ENCODE results near the gene HIP1. TPM values are rescaled to one million over a fixed set of nuclear protein-coding genes. Genes with fewer than 3 reads are reported as not detected.

HIP1 gene
- total and polyA plus RNA-seq, 9 of the 15 experiments (the other 6 are each of a cell fraction or from before 2014, with no cell fraction given), result 2.4 to 13.7 (median 9.5) TPM

DNA sequence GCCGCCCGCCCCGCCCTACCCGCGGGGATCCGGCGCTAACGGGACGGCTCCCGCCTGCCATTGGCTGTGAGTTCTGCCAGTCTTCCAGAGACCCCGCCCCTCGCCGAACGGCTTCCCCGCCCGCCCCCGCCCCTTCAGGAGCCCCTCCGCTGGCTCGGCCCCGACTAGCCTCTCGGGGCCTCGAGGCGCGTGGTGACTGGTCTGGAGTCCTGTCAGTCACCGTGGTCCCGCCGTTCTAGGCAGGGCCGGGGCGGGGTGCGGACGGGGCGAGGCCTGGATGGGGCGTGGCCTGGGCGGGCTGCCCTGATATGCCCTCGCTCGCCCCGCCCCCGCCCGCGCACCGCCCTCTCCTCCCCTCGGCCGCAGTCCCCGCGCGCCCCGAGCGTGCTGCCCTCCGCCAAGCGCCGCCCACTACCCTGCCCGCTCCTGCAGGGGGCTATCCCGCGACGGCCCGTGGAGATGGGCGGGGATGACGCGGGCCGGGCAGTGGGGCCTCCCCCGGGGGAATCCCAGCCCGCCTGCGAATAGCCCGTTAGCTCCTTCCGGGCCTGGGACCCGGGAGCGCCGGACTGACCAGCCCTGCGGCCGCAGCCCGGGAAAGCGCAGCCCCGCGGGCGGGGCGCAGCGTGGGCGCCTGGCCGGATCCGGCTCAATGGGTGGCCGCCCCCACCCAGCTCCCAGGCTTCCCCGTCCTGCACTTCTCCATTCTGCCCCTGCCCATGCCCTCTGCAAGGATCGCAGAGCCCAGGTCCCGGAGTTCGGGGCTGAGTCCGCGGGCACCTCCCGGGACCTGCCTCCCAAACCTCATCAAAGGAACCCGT, 444 bp upstream of the HIP1 start (continued):
- TF ChIP-seq, protein P1, sequence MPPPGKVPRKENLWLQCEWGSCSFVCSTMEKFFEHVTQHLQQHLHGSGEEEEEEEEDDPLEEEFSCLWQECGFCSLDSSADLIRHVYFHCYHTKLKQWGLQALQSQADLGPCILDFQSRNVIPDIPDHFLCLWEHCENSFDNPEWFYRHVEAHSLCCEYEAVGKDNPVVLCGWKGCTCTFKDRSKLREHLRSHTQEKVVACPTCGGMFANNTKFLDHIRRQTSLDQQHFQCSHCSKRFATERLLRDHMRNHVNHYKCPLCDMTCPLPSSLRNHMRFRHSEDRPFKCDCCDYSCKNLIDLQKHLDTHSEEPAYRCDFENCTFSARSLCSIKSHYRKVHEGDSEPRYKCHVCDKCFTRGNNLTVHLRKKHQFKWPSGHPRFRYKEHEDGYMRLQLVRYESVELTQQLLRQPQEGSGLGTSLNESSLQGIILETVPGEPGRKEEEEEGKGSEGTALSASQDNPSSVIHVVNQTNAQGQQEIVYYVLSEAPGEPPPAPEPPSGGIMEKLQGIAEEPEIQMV (tag; conservative IDR thresholded peaks at IDR 0.05; ENCODE audit: low read depth), result no peak
- TF ChIP-seq, protein P2, sequence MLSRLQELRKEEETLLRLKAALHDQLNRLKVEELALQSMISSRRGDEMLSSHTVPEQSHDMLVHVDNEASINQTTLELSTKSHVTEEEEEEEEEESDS (CRISPR knock-in tag; IDR thresholded peaks at IDR 0.05), result no peak
- no peak for TF ChIP-seq CAMTA2 (CRISPR knock-in tag; conservative IDR thresholded peaks at IDR 0.05)
- no peak for TF ChIP-seq ZNF584 (CRISPR knock-in tag; IDR thresholded peaks at IDR 0.05; ENCODE audit: low read depth)
- peak; percentile 77 for TF ChIP-seq ZFX (CRISPR knock-in tag; IDR thresholded peaks at IDR 0.05)
- TF ChIP-seq EP300 (IDR thresholded peaks at IDR 0.05; ENCODE audit: low read length), result peak; percentile 36; the same call in 1 of the 2 replicates
- TF ChIP-seq EZH2 (IDR thresholded peaks at IDR 0.05; ENCODE audit: borderline replicate concordance, low read depth, low read length), result no peak
- TF ChIP-seq DIDO1 (tag; IDR thresholded peaks at IDR 0.05; ENCODE audit: low read depth), result no peak
- TF ChIP-seq NFXL1 (CRISPR knock-in tag; IDR thresholded peaks at IDR 0.05), result no peak
- peak; percentile 95 for TF ChIP-seq GATAD2A (IDR thresholded peaks at IDR 0.05)
- no peak for TF ChIP-seq C11orf30 (IDR thresholded peaks at IDR 0.05; ENCODE audit: low read depth)
- TF ChIP-seq U2AF1 (optimal IDR thresholded peaks at IDR 0.05; ENCODE audit: low read depth, low read length), result peak; percentile 44
- TF ChIP-seq, protein P3, sequence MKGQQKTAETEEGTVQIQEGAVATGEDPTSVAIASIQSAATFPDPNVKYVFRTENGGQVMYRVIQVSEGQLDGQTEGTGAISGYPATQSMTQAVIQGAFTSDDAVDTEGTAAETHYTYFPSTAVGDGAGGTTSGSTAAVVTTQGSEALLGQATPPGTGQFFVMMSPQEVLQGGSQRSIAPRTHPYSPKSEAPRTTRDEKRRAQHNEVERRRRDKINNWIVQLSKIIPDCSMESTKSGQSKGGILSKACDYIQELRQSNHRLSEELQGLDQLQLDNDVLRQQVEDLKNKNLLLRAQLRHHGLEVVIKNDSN (CRISPR knock-in tag; IDR thresholded peaks at IDR 0.05), result no peak
- TF ChIP-seq MYC (IDR thresholded peaks at IDR 0.05; ENCODE audit: low read depth, low read length), result peak; percentile 70
- TF ChIP-seq MYC (CRISPR knock-in tag; IDR thresholded peaks at IDR 0.05; ENCODE audit: borderline replicate concordance, low read depth), result no peak
- TF ChIP-seq, protein P4, sequence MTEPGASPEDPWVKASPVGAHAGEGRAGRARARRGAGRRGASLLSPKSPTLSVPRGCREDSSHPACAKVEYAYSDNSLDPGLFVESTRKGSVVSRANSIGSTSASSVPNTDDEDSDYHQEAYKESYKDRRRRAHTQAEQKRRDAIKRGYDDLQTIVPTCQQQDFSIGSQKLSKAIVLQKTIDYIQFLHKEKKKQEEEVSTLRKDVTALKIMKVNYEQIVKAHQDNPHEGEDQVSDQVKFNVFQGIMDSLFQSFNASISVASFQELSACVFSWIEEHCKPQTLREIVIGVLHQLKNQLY (CRISPR knock-in tag; conservative IDR thresholded peaks at IDR 0.05), result no peak
- no peak for TF ChIP-seq ELF2 (CRISPR knock-in tag; IDR thresholded peaks at IDR 0.05)
- no peak for TF ChIP-seq TAF7 (tag; IDR thresholded peaks at IDR 0.05)
- TF ChIP-seq DACH1 (IDR thresholded peaks at IDR 0.05; ENCODE audit: partially characterized antibody), result peak; percentile 39
- no peak for TF ChIP-seq ZNF75A (CRISPR knock-in tag; IDR thresholded peaks at IDR 0.05)
- no peak for TF ChIP-seq TFE3 (CRISPR knock-in tag; IDR thresholded peaks at IDR 0.05)
- no peak for TF ChIP-seq PYGO2 (tag; IDR thresholded peaks at IDR 0.05)
- TF ChIP-seq GATA2 (CRISPR knock-in tag; IDR thresholded peaks at IDR 0.05), result no peak
- TF ChIP-seq THAP7 (CRISPR knock-in tag; IDR thresholded peaks at IDR 0.05), result no peak
